Measurements from ENCODE around the gene RPH3AL.

GRCh38 chr17:207775-208174 is 144.8 kb downstream of the RPH3AL start:
- TF ChIP-seq, protein P1, sequence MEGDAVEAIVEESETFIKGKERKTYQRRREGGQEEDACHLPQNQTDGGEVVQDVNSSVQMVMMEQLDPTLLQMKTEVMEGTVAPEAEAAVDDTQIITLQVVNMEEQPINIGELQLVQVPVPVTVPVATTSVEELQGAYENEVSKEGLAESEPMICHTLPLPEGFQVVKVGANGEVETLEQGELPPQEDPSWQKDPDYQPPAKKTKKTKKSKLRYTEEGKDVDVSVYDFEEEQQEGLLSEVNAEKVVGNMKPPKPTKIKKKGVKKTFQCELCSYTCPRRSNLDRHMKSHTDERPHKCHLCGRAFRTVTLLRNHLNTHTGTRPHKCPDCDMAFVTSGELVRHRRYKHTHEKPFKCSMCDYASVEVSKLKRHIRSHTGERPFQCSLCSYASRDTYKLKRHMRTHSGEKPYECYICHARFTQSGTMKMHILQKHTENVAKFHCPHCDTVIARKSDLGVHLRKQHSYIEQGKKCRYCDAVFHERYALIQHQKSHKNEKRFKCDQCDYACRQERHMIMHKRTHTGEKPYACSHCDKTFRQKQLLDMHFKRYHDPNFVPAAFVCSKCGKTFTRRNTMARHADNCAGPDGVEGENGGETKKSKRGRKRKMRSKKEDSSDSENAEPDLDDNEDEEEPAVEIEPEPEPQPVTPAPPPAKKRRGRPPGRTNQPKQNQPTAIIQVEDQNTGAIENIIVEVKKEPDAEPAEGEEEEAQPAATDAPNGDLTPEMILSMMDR (IDR thresholded peaks at IDR 0.05) = no peak
- TF ChIP-seq EP300 (IDR thresholded peaks at IDR 0.05) = no peak

Measured in tibial nerve (tissue), 4 donors.